AG04449 (cell line): ENCODE results near the gene SDR42E2.

Source experiments
- CTCF ChIA-PET: fragments of 350-600 bp; formaldehyde crosslinking; extraction: SDS; loops from one replicate; lab custom pipeline; 2021; ENCODE audit warnings: antibody characterized with exemption; lab: Yijun Ruan, JAX
- POLR2A ChIA-PET: fragments of 400-600, 350-600 bp; formaldehyde crosslinking; extraction: SDS; loops from one replicate; lab custom pipeline; 2020; ENCODE audit warnings: antibody characterized with exemption, inconsistent platforms; lab: Yijun Ruan, JAX
- DNase-seq: peaks from one replicate; pipeline ENCODE4 v3.0.0-alpha.2; 2010; ENCODE audit warnings: low read depth, low spot score
- H3K4me3 ChIP-seq: 2 replicates; pipeline ENCODE4 v1.5.1; 2011; ENCODE audit warnings: low read depth, mild to moderate bottlenecking, control low read depth, low read length
- CTCF ChIP-seq: IDR thresholded peaks from one replicate; pipeline ENCODE4 v1.5.1; 2011; ENCODE audit warnings: mild to moderate bottlenecking, moderate library complexity, low read length, control low read depth, inconsistent platforms; ENCODE audit not compliant: insufficient read depth; ENCODE audit errors: missing control alignments

The SDR42E2 gene

GRCh38 chr16:22138482-22138881 lies 23.8 kb upstream of the SDR42E2 start:
- CTCF ChIA-PET, result no interaction called here
- H3K4me3 ChIP-seq, result no peak overlapping the region
- TF ChIP-seq CTCF, result no peak
- DNase-seq, result no peak
- POLR2A ChIA-PET, result interaction anchor here (0.5 kb wide), 1 partner anchor 322 kb away, joined by 7 read pairs; no protein-coding TSS in a partner anchor

- DNase-seq, result no peak
- no peak for TF ChIP-seq CTCF
- ChIA-PET POLR2A (no interaction called here), CTCF (no interaction called here)
- H3K4me3 ChIP-seq, result no peak overlapping the region
Measured at GRCh38 chr16:22139008-22139407, 23.3 kb upstream of the SDR42E2 start.

- DNase-seq, result no peak
- POLR2A ChIA-PET, result no interaction called here
- no peak overlapping the region for H3K4me3 ChIP-seq
- TF ChIP-seq CTCF, result no peak
- CTCF ChIA-PET, result interaction anchor here (1.2 kb wide), 1 partner anchor 62 kb away, joined by 4 read pairs; no protein-coding TSS in a partner anchor
Measured at GRCh38 chr16:22139732-22140131, 22.6 kb upstream of the SDR42E2 start.

- CTCF ChIA-PET, result interaction anchor here (1.0 to 2.9 kb wide), 4 partner anchors 9 to 142 kb away, joined by 5 to 11 read pairs (median 6); no protein-coding TSS in a partner anchor
- no peak for DNase-seq
- no peak overlapping the region for H3K4me3 ChIP-seq
- POLR2A ChIA-PET, result no interaction called here
- peak; percentile 39 for TF ChIP-seq CTCF
Measured at GRCh38 chr16:22141767-22142166, 20.5 kb upstream of the SDR42E2 start.

- TF ChIP-seq CTCF, result no peak
- ChIA-PET CTCF (no interaction called here), POLR2A (no interaction called here)
- no peak overlapping the region for H3K4me3 ChIP-seq
- no peak for DNase-seq
Measured at GRCh38 chr16:22144520-22144919, 17.8 kb upstream of the SDR42E2 start.

GRCh38 chr16:22147853-22148252 lies 14.5 kb upstream of the SDR42E2 start:
- ChIA-PET POLR2A (no interaction called here), CTCF (no interaction called here)
- H3K4me3 ChIP-seq, result no peak overlapping the region

More at GRCh38 chr16:22147853-22148252, 14.5 kb upstream of the SDR42E2 start:
- DNase-seq, result no peak
- no peak for TF ChIP-seq CTCF
